Measurements from ENCODE around the gene PCYOX1L. TPM values are rescaled to one million over a fixed set of nuclear protein-coding genes. Genes with fewer than 3 reads are reported as not detected.
"Not testable (repeated sequence)": the region's sequence is repeated elsewhere in the genome, so short reads cannot be mapped to it uniquely, and the experiment has no call there.

PCYOX1L gene
- total RNA-seq, 1 experiment from 2014 or later: 51.6 TPM

GRCh38 chr5:149387982-149388381, 30.1 kb downstream of the PCYOX1L start:
- Histone ChIP-seq H3K27me3 (ENCODE audit: low read length) (no peaks in the 10 kb centered on the region), H3K9me3 (ENCODE audit: low read length) (no peaks in the 10 kb centered on the region), H3K27ac (ENCODE audit: low read length) (no peak overlapping the region), H3K36me3 (ENCODE audit: insufficient read depth, low read length) (no peaks in the 10 kb centered on the region), H3K9ac (ENCODE audit: low read length) (no peak overlapping the region), H3K4me3 (ENCODE audit: low read length) (no peak overlapping the region), H3K4me1 (ENCODE audit: low read length) (no peaks in the 10 kb centered on the region), H4K20me1 (ENCODE audit: insufficient read depth, low read depth, low read length) (no peaks in the 10 kb centered on the region), H3K79me2 (ENCODE audit: low read length) (no peaks in the 10 kb centered on the region), H2AFZ (ENCODE audit: low read length) (no peak overlapping the region), H3K4me2 (ENCODE audit: low read depth, low read length, poor library complexity, severe bottlenecking) (no peak overlapping the region), H3K9me2 (replicated peaks; ENCODE audit: insufficient read depth, low read length) (no peaks in the 10 kb centered on the region)
- no peak for DNase-seq

GRCh38 chr5:149388498-149389190, 30.8 kb downstream of the PCYOX1L start:
- no peaks in the 10 kb centered on the region for H3K79me2 ChIP-seq (ENCODE audit: low read length)
- no peak for DNase-seq
- no peak overlapping the region for H3K9ac ChIP-seq (ENCODE audit: low read length)
- no peaks in the 10 kb centered on the region for H3K9me3 ChIP-seq (ENCODE audit: low read length)
- no peak overlapping the region for H2AFZ ChIP-seq (ENCODE audit: low read length)
- H3K36me3 ChIP-seq (ENCODE audit: insufficient read depth, low read length): no peaks in the 10 kb centered on the region
- no peaks in the 10 kb centered on the region for H3K4me1 ChIP-seq (ENCODE audit: low read length)
- no peaks in the 10 kb centered on the region for H3K9me2 ChIP-seq (replicated peaks; ENCODE audit: insufficient read depth, low read length)
- no peaks in the 10 kb centered on the region for H4K20me1 ChIP-seq (ENCODE audit: insufficient read depth, low read depth, low read length)
- no peaks in the 10 kb centered on the region for H3K27me3 ChIP-seq (ENCODE audit: low read length)
- no peak overlapping the region for H3K4me2 ChIP-seq (ENCODE audit: low read depth, low read length, poor library complexity, severe bottlenecking)
- no peak overlapping the region for H3K4me3 ChIP-seq (ENCODE audit: low read length)
- H3K27ac ChIP-seq (ENCODE audit: low read length): no peak overlapping the region

GRCh38 chr5:149389552-149390495, 32.0 kb downstream of the PCYOX1L start:
- Histone ChIP-seq H3K4me1 (ENCODE audit: low read length) (no peaks in the 10 kb centered on the region), H3K9ac (ENCODE audit: low read length) (no peak overlapping the region), H3K36me3 (ENCODE audit: insufficient read depth, low read length) (no peaks in the 10 kb centered on the region), H4K20me1 (ENCODE audit: insufficient read depth, low read depth, low read length) (no peaks in the 10 kb centered on the region), H3K4me2 (ENCODE audit: low read depth, low read length, poor library complexity, severe bottlenecking) (no peak overlapping the region), H3K27ac (ENCODE audit: low read length) (no peak overlapping the region), H3K27me3 (ENCODE audit: low read length) (no peaks in the 10 kb centered on the region), H3K9me3 (ENCODE audit: low read length) (no peaks in the 10 kb centered on the region), H3K9me2 (replicated peaks; ENCODE audit: insufficient read depth, low read length) (no peaks in the 10 kb centered on the region), H3K79me2 (ENCODE audit: low read length) (no peaks in the 10 kb centered on the region), H3K4me3 (ENCODE audit: low read length) (no peak overlapping the region), H2AFZ (ENCODE audit: low read length) (no peak overlapping the region)
- DNase-seq: no peak

- H3K4me3 ChIP-seq (ENCODE audit: low read length): not testable (repeated sequence)
Measured at GRCh38 chr5:149391076-149391475, 33.2 kb downstream of the PCYOX1L start.

GRCh38 chr5:149391524-149391923, 33.7 kb downstream of the PCYOX1L start:
- Histone ChIP-seq H2AFZ (ENCODE audit: low read length) (no peak overlapping the region), H3K9me3 (ENCODE audit: low read length) (no peaks in the 10 kb centered on the region), H3K36me3 (ENCODE audit: insufficient read depth, low read length) (no peaks in the 10 kb centered on the region), H4K20me1 (ENCODE audit: insufficient read depth, low read depth, low read length) (no peaks in the 10 kb centered on the region), H3K4me2 (ENCODE audit: low read depth, low read length, poor library complexity, severe bottlenecking) (no peak overlapping the region), H3K4me3 (ENCODE audit: low read length) (no peak overlapping the region), H3K9ac (ENCODE audit: low read length) (no peak overlapping the region), H3K27ac (ENCODE audit: low read length) (no peak overlapping the region), H3K79me2 (ENCODE audit: low read length) (no peaks in the 10 kb centered on the region), H3K9me2 (replicated peaks; ENCODE audit: insufficient read depth, low read length) (no peaks in the 10 kb centered on the region), H3K27me3 (ENCODE audit: low read length) (no peaks in the 10 kb centered on the region), H3K4me1 (ENCODE audit: low read length) (no peaks in the 10 kb centered on the region)
- no peak for DNase-seq

More at GRCh38 chr5:149391076-149391475, 33.2 kb downstream of the PCYOX1L start:
- DNase-seq; H3K79me2 ChIP-seq (ENCODE audit: low read length); H3K9me3 ChIP-seq (ENCODE audit: low read length); H3K9ac ChIP-seq (ENCODE audit: low read length); H3K4me2 ChIP-seq (ENCODE audit: low read depth, low read length, poor library complexity, severe bottlenecking); H3K4me1 ChIP-seq (ENCODE audit: low read length); H2AFZ ChIP-seq (ENCODE audit: low read length); H3K27ac ChIP-seq (ENCODE audit: low read length); H3K36me3 ChIP-seq (ENCODE audit: insufficient read depth, low read length); H4K20me1 ChIP-seq (ENCODE audit: insufficient read depth, low read depth, low read length); H3K27me3 ChIP-seq (ENCODE audit: low read length); H3K9me2 ChIP-seq (replicated peaks; ENCODE audit: insufficient read depth, low read length): not testable (repeated sequence)

- Histone ChIP-seq H3K9me2 (replicated peaks; ENCODE audit: insufficient read depth, low read length) (no peaks in the 10 kb centered on the region), H3K79me2 (ENCODE audit: low read length) (no peaks in the 10 kb centered on the region), H3K4me3 (ENCODE audit: low read length) (no peak overlapping the region), H3K9me3 (ENCODE audit: low read length) (no peaks in the 10 kb centered on the region), H3K4me1 (ENCODE audit: low read length) (no peaks in the 10 kb centered on the region), H2AFZ (ENCODE audit: low read length) (no peak overlapping the region), H3K4me2 (ENCODE audit: low read depth, low read length, poor library complexity, severe bottlenecking) (no peak overlapping the region), H3K9ac (ENCODE audit: low read length) (no peak overlapping the region), H3K27me3 (ENCODE audit: low read length) (no peaks in the 10 kb centered on the region), H3K36me3 (ENCODE audit: insufficient read depth, low read length) (no peaks in the 10 kb centered on the region), H4K20me1 (ENCODE audit: insufficient read depth, low read depth, low read length) (no peaks in the 10 kb centered on the region), H3K27ac (ENCODE audit: low read length) (no peak overlapping the region)
- no peak for DNase-seq
Measured at GRCh38 chr5:149392718-149393117, 34.9 kb downstream of the PCYOX1L start.

- not testable (repeated sequence) for H3K79me2 ChIP-seq (ENCODE audit: low read length); H3K27ac ChIP-seq (ENCODE audit: low read length); H3K4me1 ChIP-seq (ENCODE audit: low read length); H3K36me3 ChIP-seq (ENCODE audit: insufficient read depth, low read length); H3K27me3 ChIP-seq (ENCODE audit: low read length); DNase-seq; H3K9me2 ChIP-seq (replicated peaks; ENCODE audit: insufficient read depth, low read length); H2AFZ ChIP-seq (ENCODE audit: low read length); H3K9me3 ChIP-seq (ENCODE audit: low read length); H3K9ac ChIP-seq (ENCODE audit: low read length); H3K4me2 ChIP-seq (ENCODE audit: low read depth, low read length, poor library complexity, severe bottlenecking); H4K20me1 ChIP-seq (ENCODE audit: insufficient read depth, low read depth, low read length); H3K4me3 ChIP-seq (ENCODE audit: low read length)
Measured at GRCh38 chr5:149394996-149395395, 37.1 kb downstream of the PCYOX1L start.

- H3K27me3 ChIP-seq (ENCODE audit: low read length): no peaks in the 10 kb centered on the region; the same call in 1 of the 2 replicates
- no peak overlapping the region for H3K9ac ChIP-seq (ENCODE audit: low read length)
- no peaks in the 10 kb centered on the region for H3K79me2 ChIP-seq (ENCODE audit: low read length)
- peaks cover 9% of the 10 kb centered on the region for H3K4me1 ChIP-seq (ENCODE audit: low read length)
- no peak overlapping the region for H3K4me3 ChIP-seq (ENCODE audit: low read length)
- no peaks in the 10 kb centered on the region for H4K20me1 ChIP-seq (ENCODE audit: insufficient read depth, low read depth, low read length)
- no peaks in the 10 kb centered on the region for H3K36me3 ChIP-seq (ENCODE audit: insufficient read depth, low read length)
- no peak overlapping the region for H2AFZ ChIP-seq (ENCODE audit: low read length)
- H3K4me2 ChIP-seq (ENCODE audit: low read depth, low read length, poor library complexity, severe bottlenecking): no peak overlapping the region
- H3K27ac ChIP-seq (ENCODE audit: low read length): no peak overlapping the region
- H3K9me2 ChIP-seq (replicated peaks; ENCODE audit: insufficient read depth, low read length): no peaks in the 10 kb centered on the region
- no peaks in the 10 kb centered on the region for H3K9me3 ChIP-seq (ENCODE audit: low read length)
- no peak for DNase-seq
Measured at GRCh38 chr5:149397530-149397929, 39.7 kb downstream of the PCYOX1L start.
